ENCODE results near the gene PIEZO1.

GRCh38 chr16:88804173-88804551 lies 19.1 kb upstream of the PIEZO1 start:
- TF ChIP-seq CTCF (IDR thresholded peaks at IDR 0.05), result no peak
- no peak for TF ChIP-seq POLR2A (IDR thresholded peaks at IDR 0.05)
- TF ChIP-seq POLR2AphosphoS5 (IDR thresholded peaks at IDR 0.05), result no peak
- no peak for TF ChIP-seq EP300 (IDR thresholded peaks at IDR 0.05)
